ENCODE data around the gene PCDHGA3. TPM values are rescaled to one million over a fixed set of nuclear protein-coding genes. Genes with fewer than 3 reads are reported as not detected.

Gene PCDHGA3
- polyA plus RNA-seq, 1 of the 3 experiments (the other 2 are of a cell fraction), result 0.33 TPM

GRCh38 chr5:141374627-141375026 is 31.0 kb downstream of the PCDHGA3 start:
- no peaks in the 10 kb centered on the region for H3K27me3 ChIP-seq (ENCODE audit: insufficient read depth)
- no peaks in the 10 kb centered on the region for H3K9me2 ChIP-seq
- H3K36me3 ChIP-seq (replicated peaks in 1 of 2; ENCODE audit: control insufficient read depth in 1 of 2, insufficient read depth in 2 of 2, low read length in 1 of 2), result peaks cover 0 to 14% of the 10 kb centered on the region in 2 experiments
- WGBS (ENCODE audit: low lambda C conversion rate), result 69% methylated on average over 14 of the region's 14 CpGs
- no peaks in the 10 kb centered on the region for H3F3A ChIP-seq (replicated peaks; ENCODE audit: insufficient read depth)
- no peak overlapping the region for H3K4me2 ChIP-seq
- no peak overlapping the region for H3K27ac ChIP-seq (ENCODE audit: low read depth in 2 of 2, low read length in 1 of 2)
- no peaks in the 10 kb centered on the region; the same call in 1 of the 2 replicates for H3K9me3 ChIP-seq
- no peak for DNase-seq
- no peaks in the 10 kb centered on the region for H3K79me2 ChIP-seq (ENCODE audit: insufficient read depth)
- TF ChIP-seq NFIC (IDR thresholded peaks at IDR 0.05; ENCODE audit: borderline replicate concordance) (no peak), IRF3 (IDR thresholded peaks at IDR 0.05; ENCODE audit: low read depth, low read length) (no peak), MXI1 (IDR thresholded peaks at IDR 0.05; ENCODE audit: low read depth, low read length) (no peak), PBX3 (IDR thresholded peaks at IDR 0.05) (no peak), EZH2phosphoT487 (IDR thresholded peaks at IDR 0.05; ENCODE audit: borderline replicate concordance, low read depth) (no peak), ZBTB33 (IDR thresholded peaks at IDR 0.05; ENCODE audit: borderline replicate concordance, low read depth) (no peak), MEF2A (IDR thresholded peaks at IDR 0.05; ENCODE audit: borderline replicate concordance, low read depth) (no peak), ELF1 (IDR thresholded peaks at IDR 0.05) (no peak), FOXM1 (IDR thresholded peaks at IDR 0.05; ENCODE audit: low read depth) (no peak), GABPA (IDR thresholded peaks at IDR 0.05; ENCODE audit: low read depth) (no peak), GATA2 (CRISPR knock-in tag; IDR thresholded peaks at IDR 0.05) (no peak), CHD2 (IDR thresholded peaks at IDR 0.05; ENCODE audit: low read length, partially characterized antibody) (no peak), TAF1 (IDR thresholded peaks at IDR 0.05; ENCODE audit: borderline replicate concordance, low read depth, low read length) (no peak), USF2 (IDR thresholded peaks at IDR 0.05; ENCODE audit: borderline replicate concordance, low read depth, low read length) (no peak), USF1 (IDR thresholded peaks at IDR 0.05; ENCODE audit: borderline replicate concordance, low read depth) (no peak), FOXJ3 (CRISPR knock-in tag; IDR thresholded peaks at IDR 0.05) (no peak), TCF12 (IDR thresholded peaks at IDR 0.05) (no peak), TEAD4 (IDR thresholded peaks at IDR 0.05; ENCODE audit: borderline replicate concordance, insufficient read depth) (no peak)
- H3K4me1 ChIP-seq (ENCODE audit: control insufficient read depth in 1 of 2, insufficient read depth in 2 of 2, low read depth in 1 of 2, low read length in 1 of 2), result no peaks in the 10 kb centered on the region
- ChIA-PET POLR2A (no interaction called here), CTCF (interaction anchor here (0.7 to 1.8 kb wide), 6 partner anchors 12 to 193 kb away, joined by 3 to 8 read pairs (median 4); partner anchors contain the start of gene PCDHB14)
- H3K4me3 ChIP-seq (ENCODE audit: low read depth in 2 of 2, low read length in 1 of 2), result no peak overlapping the region
- H2AFZ ChIP-seq (ENCODE audit: low read depth), result no peak overlapping the region
- no peaks in the 10 kb centered on the region for H4K20me1 ChIP-seq (ENCODE audit: insufficient read depth)
- no peak overlapping the region for H3K9ac ChIP-seq

All from SK-N-SH (cell line).